Thymus (tissue), 11 donors: ENCODE measurements around the gene MGAT1. TPM values are rescaled to one million over a fixed set of nuclear protein-coding genes. Genes with fewer than 3 reads are reported as not detected.

ENCODE experiments used
- DNase-seq, 9 donors: peaks; one replicate each; pipeline ENCODE4 v3.0.0-alpha.2; 2013; ENCODE audit warnings: low spot score in 9 of 9, low read depth in 6 of 9, missing footprints in 1 of 9
- H3K27ac ChIP-seq, 2 donors: one replicate each; pipeline ENCODE4 v1.5.1; 2013; ENCODE audit warnings: control low read depth in 1 of 2, low read depth in 1 of 2, low read length in 1 of 2, mild to moderate bottlenecking in 1 of 2, moderate library complexity in 1 of 2
- H3K27me3 ChIP-seq, 2 donors: one replicate each; pipeline ENCODE4 v1.5.1; 2013; ENCODE audit warnings: low read length in 1 of 2; ENCODE audit not compliant: control insufficient read depth in 2 of 2, insufficient read depth in 1 of 2
- H3K36me3 ChIP-seq, 2 donors: one replicate each; pipeline ENCODE4 v1.5.1; 2013; ENCODE audit warnings: low read length in 1 of 2, mild to moderate bottlenecking in 1 of 2, moderate library complexity in 1 of 2; ENCODE audit not compliant: control insufficient read depth in 2 of 2, insufficient read depth in 2 of 2
- H3K4me1 ChIP-seq, 2 donors: one replicate each; pipeline ENCODE4 v1.5.1; 2013; ENCODE audit warnings: low read length in 2 of 2; ENCODE audit not compliant: control insufficient read depth in 2 of 2, insufficient read depth in 2 of 2
- H3K4me3 ChIP-seq, 2 donors: one replicate each; pipeline ENCODE4 v1.5.1; 2013; ENCODE audit warnings: low read length in 2 of 2, control low read depth in 1 of 2, mild to moderate bottlenecking in 1 of 2
- H3K9me3 ChIP-seq, 2 donors: one replicate each; pipeline ENCODE4 v1.5.1; 2013; ENCODE audit warnings: low read length in 1 of 2, mild to moderate bottlenecking in 1 of 2; ENCODE audit not compliant: control insufficient read depth in 2 of 2, insufficient read depth in 1 of 2
- WGBS: extraction: QIAGEN DNeasy Blood & Tissue Kit; methylation state at CpG from one replicate; pipeline ENCODE4 v1.1.7; 2013; 5-methylcytosine and 5-hydroxymethylcytosine counted together
- polyA plus RNA-seq: library from polyadenylated mRNA; stranded (reverse); fragments of 200-250 nt; gene quantifications from one replicate; pipeline ENCODE4 v1.2.3, GENCODE V29; 2013
- total RNA-seq: library from RNA; stranded (reverse); fragments of 120-200 nt; gene quantifications from one replicate; pipeline ENCODE4 v1.2.4, GENCODE V29; 2013
- donor health status: healthy.

The MGAT1 gene
- total and polyA plus RNA-seq, 2 donors: 53.4 to 129 TPM

DNA sequence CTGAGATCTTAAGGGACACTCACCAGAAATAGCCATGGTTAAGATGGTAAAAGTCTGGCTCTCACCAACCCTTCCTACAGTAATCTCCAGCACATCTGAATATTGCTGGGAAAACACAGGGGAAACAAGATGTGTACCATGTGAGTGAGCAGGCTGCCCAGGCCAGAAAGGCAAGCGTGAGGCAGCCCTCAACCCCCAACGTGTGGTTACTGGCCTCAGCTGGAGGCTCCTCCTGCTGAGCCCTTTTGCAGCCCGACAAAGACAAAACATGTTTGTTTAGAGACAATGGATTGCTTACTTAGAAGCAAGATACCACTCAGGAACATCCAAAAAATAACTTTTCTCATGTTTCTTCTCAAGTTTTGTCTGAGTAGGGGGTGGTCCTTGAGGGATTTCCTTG is 41.8 kb upstream of the MGAT1 start:
- WGBS: 90% methylated on average over 3 of the region's 3 CpGs
- DNase-seq: no peak
- Histone ChIP-seq H3K4me1 (no peaks in the 10 kb centered on the region), H3K27ac (no peak overlapping the region), H3K36me3 (peaks cover 27 to 28% of the 10 kb centered on the region in 2 donors), H3K4me3 (no peak overlapping the region), H3K9me3 (no peaks in the 10 kb centered on the region), H3K27me3 (no peaks in the 10 kb centered on the region)

DNA sequence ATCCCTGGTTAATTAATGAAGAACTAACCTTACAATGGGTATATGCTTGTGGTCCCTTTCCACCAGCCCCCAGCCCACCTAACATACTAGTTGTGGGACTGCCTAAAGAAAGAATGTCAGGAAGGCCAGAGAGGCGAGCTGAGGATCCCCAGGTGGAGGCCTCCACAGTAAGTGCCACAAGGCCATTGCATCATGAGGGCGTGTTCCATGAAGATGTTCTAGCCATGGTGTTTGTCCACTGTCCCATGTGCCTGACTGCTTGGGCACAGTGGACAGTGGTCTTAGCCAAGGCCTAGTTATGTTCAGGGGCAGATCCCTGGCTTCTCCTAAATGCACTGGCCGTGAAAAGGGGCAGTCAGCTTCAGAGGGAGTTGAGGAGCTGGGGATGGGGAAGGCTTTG is 37.3 kb upstream of the MGAT1 start:
- H3K4me1 ChIP-seq: no peaks in the 10 kb centered on the region
- no peaks in the 10 kb centered on the region for H3K27me3 ChIP-seq
- no peak for DNase-seq
- peaks cover 12 to 21% of the 10 kb centered on the region in 2 donors for H3K36me3 ChIP-seq
- H3K9me3 ChIP-seq: no peaks in the 10 kb centered on the region
- no peak overlapping the region for H3K27ac ChIP-seq
- H3K4me3 ChIP-seq: no peak overlapping the region
- 95% methylated on average over 3 of the region's 3 CpGs for WGBS

DNA sequence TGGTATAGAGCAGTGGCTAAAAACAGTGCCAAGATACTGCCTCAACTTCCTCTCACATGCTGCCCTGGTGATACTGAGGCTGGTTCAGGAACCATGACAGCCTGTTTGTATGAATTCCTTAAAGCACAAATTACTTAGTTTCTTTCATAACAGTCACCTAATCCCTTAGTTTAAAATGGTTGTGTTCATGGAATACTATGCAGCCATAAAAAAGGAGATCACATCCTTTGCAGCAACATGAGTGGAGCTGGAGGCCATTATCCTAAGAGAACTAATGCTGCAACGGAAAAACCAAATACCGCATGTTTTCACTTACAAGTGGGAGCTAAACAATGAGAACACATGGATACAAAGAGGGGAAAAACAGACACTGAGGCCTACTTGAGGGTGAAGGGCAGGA is 36.6 kb upstream of the MGAT1 start:
- Histone ChIP-seq H3K36me3 (peaks cover 15 to 28% of the 10 kb centered on the region in 2 donors), H3K27ac (no peak overlapping the region), H3K4me1 (no peaks in the 10 kb centered on the region), H3K27me3 (no peaks in the 10 kb centered on the region), H3K4me3 (no peak overlapping the region), H3K9me3 (no peaks in the 10 kb centered on the region)
- over 99% methylated on average over 2 of the region's 2 CpGs for WGBS
- no peak for DNase-seq

DNA sequence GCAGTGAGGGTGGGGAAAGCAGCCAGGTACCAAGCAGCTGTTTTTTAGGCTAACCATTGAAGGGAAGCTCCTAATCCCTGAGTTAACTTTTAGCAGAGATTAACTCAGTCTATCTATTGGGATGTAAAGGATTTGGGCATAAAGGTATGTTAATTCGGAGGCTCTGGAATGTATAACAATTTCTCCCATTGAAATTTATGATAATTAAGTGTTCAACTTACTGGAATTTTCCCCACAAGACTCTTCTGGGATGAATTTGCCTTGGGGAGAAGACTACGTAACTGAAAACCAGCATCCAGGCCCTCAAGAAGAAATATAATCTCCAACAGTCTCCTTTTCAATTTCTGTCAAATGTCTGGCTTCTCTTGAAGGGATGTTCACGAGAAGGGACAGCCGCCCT is 34.9 kb upstream of the MGAT1 start:
- Histone ChIP-seq H3K9me3 (no peaks in the 10 kb centered on the region), H3K27ac (no peak overlapping the region), H3K27me3 (no peaks in the 10 kb centered on the region), H3K4me3 (no peak overlapping the region), H3K36me3 (peaks cover 16 to 28% of the 10 kb centered on the region in 2 donors), H3K4me1 (peaks cover 5 to 10% of the 10 kb centered on the region in 2 donors)
- DNase-seq: no peak
- WGBS: 98% methylated on average over 4 of the region's 4 CpGs

DNA sequence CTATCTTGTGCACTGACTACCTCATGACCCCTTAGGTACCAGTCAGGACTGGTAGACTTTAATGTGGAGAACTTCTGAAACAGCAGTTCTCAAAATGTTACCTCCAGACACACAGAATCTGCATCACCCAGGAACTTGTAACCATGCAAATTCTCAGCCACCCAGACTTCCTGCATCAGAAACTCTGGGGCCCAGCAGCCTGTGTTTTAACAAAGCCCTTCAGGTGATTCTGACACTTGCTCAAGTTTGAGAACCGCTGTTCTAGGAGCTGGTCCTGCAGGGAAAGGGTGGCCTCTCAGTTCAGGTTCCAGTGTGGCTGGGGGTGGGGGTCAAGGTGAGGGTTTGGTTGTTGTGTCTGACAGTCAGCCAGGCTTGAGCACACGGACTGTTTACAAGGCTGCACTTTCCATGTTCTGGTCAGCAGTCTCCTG is 30.0 kb upstream of the MGAT1 start:
- Histone ChIP-seq H3K27ac (peak overlapping the region; percentile 88 to 94), H3K4me1 (peaks cover 17 to 33% of the 10 kb centered on the region in 2 donors), H3K27me3 (no peaks in the 10 kb centered on the region), H3K9me3 (peaks cover 0 to 21% of the 10 kb centered on the region in 2 donors), H3K36me3 (peaks cover 20 to 34% of the 10 kb centered on the region in 2 donors), H3K4me3 (peak overlapping the region; percentile 74 to 87)
- DNase-seq: peak in 4 of 9 donors; percentile 35 to 81 (median 58)
- 85% methylated on average over 2 of the region's 2 CpGs for WGBS

DNA sequence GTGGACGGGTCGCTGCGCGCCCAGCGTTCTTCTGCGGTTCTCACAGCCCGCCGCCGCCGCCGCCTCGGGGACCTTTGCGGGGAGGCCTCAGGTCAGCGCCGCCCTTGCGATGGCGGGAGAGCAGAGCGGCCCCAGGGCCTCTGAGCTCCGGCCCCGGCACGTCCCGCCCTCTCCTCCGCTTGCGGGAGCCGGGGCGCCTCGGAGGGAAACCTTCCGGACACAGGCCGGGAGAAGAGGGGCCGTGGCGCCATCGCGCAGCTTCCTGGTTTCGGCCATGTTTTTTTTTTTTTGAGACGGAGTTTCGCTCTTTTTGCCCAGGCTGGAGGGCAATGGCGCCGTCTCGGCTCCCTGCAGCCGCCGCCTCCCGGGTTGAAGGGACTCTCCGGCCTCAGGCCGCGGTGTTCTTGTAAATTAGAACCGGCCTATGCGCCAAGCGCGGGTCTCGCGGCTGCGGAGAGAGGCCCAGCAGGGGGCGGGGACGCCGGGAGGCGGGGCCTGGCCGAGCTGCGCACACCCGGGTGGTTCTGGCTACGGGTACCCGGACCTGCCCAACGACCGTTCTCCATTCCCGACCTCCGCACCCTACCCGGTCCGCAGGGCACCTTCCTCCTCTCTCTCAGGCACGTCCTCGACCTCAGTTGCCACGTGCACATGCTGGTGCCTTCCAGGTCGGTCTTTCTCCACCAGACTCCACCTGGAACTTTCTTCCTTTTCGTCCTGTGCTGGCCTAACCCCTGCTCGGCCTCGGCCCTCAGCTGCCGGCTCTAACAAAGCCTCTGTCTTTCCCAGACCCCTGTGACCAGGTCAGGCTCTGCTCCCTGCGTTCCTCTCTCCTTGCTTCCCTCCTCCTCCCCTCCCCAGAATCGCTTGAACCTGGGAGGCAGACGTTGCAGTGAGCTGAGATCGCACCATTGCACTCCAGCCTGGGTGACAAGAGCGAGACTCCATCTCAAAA is 28.8 kb upstream of the MGAT1 start:
- Histone ChIP-seq H3K4me3 (peak overlapping the region; percentile 74 to 87), H3K27me3 (no peaks in the 10 kb centered on the region), H3K4me1 (peaks cover 17 to 33% of the 10 kb centered on the region in 2 donors), H3K36me3 (peaks cover 20 to 26% of the 10 kb centered on the region in 2 donors), H3K9me3 (peaks cover 0 to 21% of the 10 kb centered on the region in 2 donors), H3K27ac (peak overlapping the region; percentile 90 to 94)
- peak in 6 of 9 donors; percentile 62 to 84 (median 66) for DNase-seq
- 2% methylated on average over 80 of the region's 80 CpGs for WGBS

DNA sequence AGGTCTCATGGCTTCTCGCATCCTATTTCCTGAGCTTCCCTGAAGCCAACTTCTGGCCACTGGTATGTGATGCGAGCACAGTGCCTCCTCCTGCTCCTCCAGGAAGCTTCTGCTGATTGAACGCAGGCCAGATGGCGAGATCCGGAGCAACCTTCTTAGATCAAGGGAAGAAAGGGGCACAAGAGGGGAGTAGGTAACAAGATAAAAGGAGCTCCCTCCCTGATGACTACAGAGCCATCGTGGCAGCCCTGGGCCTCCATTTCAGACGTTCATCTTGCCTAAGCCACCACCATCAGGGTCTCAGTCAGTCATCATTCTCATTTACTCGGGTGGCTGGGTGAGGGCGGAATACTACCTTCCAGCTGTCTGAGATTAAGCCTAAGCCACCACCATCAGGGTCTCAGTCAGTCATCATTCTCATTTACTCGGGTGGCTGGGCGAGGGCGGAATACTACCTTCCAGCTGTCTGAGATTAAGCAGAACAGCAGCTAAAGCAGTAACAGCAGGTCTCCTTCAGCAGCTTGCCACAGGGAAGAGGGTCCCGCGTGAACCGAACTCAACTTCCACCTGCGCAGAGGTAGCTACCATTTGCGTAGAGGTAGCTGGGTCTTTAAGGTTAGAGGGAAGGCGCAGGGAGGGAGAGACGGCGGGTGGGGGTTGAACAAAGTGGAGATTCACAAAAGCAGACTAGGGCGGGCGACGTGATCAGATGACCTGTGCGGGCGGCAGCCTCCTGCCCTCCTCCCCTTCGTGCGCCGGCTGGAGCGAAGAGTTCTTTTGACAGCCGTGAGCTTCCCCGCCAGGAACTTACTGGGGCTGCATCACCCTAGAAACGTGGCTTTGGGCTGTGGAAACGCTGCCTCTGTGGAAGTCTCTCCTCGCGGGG is 27.9 kb upstream of the MGAT1 start:
- peaks cover 17 to 33% of the 10 kb centered on the region in 2 donors for H3K4me1 ChIP-seq
- peak in 4 of 9 donors; percentile 47 to 78 (median 50) for DNase-seq

DNA sequence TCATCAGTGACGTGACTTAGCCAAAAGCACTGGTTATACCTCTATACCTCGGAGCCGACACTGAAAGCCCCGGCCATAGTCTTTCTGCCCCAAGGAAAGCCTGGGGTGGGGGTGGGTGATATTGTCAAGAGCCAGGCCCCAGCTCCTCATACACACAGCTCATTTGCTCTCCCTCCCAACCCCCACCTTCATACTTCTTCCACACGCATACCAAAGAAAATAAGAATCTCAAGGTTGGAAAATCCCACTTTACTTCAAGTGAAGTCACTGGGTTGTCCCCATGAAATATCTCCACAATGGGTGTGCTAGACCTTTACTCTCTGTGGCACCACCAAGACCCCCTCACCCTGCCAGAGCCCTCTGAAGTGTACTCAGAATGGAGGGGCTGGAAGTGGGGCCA is 27.1 kb upstream of the MGAT1 start:
- peaks cover 18 to 41% of the 10 kb centered on the region in 2 donors for H3K4me1 ChIP-seq
- WGBS: 99% methylated on average over 5 of the region's 5 CpGs
- peaks cover 0 to 26% of the 10 kb centered on the region in 2 donors for H3K9me3 ChIP-seq
- no peaks in the 10 kb centered on the region for H3K27me3 ChIP-seq
- no peak for DNase-seq
- peak overlapping the region in 1 of 2 donors; percentile 74 for H3K4me3 ChIP-seq
- H3K27ac ChIP-seq: peak overlapping the region; percentile 43 to 90
- peaks cover 10 to 12% of the 10 kb centered on the region in 2 donors for H3K36me3 ChIP-seq

More for the DNA sequence above, 27.9 kb upstream of the MGAT1 start:
- peaks cover 13 to 20% of the 10 kb centered on the region in 2 donors for H3K36me3 ChIP-seq
- H3K27me3 ChIP-seq: no peaks in the 10 kb centered on the region
- WGBS: 22% methylated on average over 35 of the region's 35 CpGs
- H3K4me3 ChIP-seq: peak overlapping the region; percentile 74 to 87
- H3K9me3 ChIP-seq: peaks cover 0 to 24% of the 10 kb centered on the region in 2 donors
- H3K27ac ChIP-seq: peak overlapping the region; percentile 90 to 94
